GM12878 (cell line): ENCODE results near the gene TFR2. TPM values are rescaled to one million over a fixed set of nuclear protein-coding genes. Genes with fewer than 3 reads are reported as not detected.

ENCODE experiments used
- ATAC-seq: fragments of 200-7000 bp; cut with Tn5 transposase; 3 replicates; pipeline ENCODE4 v1.9.1; 2020; ENCODE audit warnings: mild to moderate bottlenecking, moderate library complexity
- BruUV-seq: library from RNA; stranded (reverse); fragments of 400-500 nt; replicated peaks from 2 replicates; lab custom pipeline; 2021; lab: Mats Ljungman, UMichigan
- CTCF ChIA-PET: fragments of 300-600 bp; sonication (Branson Sonifier 250); formaldehyde crosslinking; extraction: SDS; loops from one replicate; lab custom pipeline; 2021; ENCODE audit warnings: inconsistent platforms; lab: Yijun Ruan, JAX
- POLR2A ChIA-PET: fragments of 350-600 bp; formaldehyde crosslinking; extraction: SDS; loops from one replicate; lab custom pipeline; 2021; ENCODE audit warnings: inconsistent platforms; lab: Charles Lee
- RAD21 ChIA-PET: fragments of 300-600 bp; sonication (Branson Sonifier 250); formaldehyde crosslinking; loops from one replicate; lab custom pipeline; 2023; ENCODE audit warnings: antibody characterized with exemption; ENCODE audit not compliant: unreplicated experiment; lab: Charles Lee
- SMC1A ChIA-PET: fragments of 300-600 bp; sonication (Branson Sonifier 250); formaldehyde crosslinking; loops from one replicate; lab custom pipeline; 2023; ENCODE audit not compliant: unreplicated experiment, uncharacterized antibody; lab: Charles Lee
- DNase-seq: peaks from one replicate; pipeline ENCODE4 v3.0.0-alpha.2; 2011; ENCODE audit warnings: low read depth, low spot score
- FAIRE-seq: peaks from 3 replicates; lab custom pipeline; 2011; peaks lifted over from hg19 to GRCh38; lab: Jason Lieb, UNC
- H2AFZ ChIP-seq: 2 replicates; pipeline ENCODE4 v1.6.0; 2011; ENCODE audit warnings: low read depth, low read length, control low read depth; ENCODE audit not compliant: control insufficient read depth
- H3K27ac ChIP-seq: 2 replicates; pipeline ENCODE4 v1.5.1; 2011; ENCODE audit warnings: control low read depth; ENCODE audit not compliant: control insufficient read depth, insufficient read depth
- H3K27me3 ChIP-seq, 2 experiments: replicated peaks in 1 of 2; 2 replicates each; pipeline versions ENCODE4 v1.6.0 to v1.6.1; 2011; ENCODE audit warnings: low read length in 1 of 2; ENCODE audit not compliant: control insufficient read depth in 2 of 2, insufficient read depth in 2 of 2
- H3K36me3 ChIP-seq, 2 experiments: 2 replicates each; pipeline ENCODE4 v1.5.1; 2011; ENCODE audit warnings: low read length in 1 of 2; ENCODE audit not compliant: control insufficient read depth in 2 of 2, insufficient read depth in 2 of 2
- H3K4me1 ChIP-seq: 2 replicates; pipeline ENCODE4 v1.6.1; 2011; ENCODE audit warnings: mild to moderate bottlenecking, low read length, moderate library complexity, mixed read lengths; ENCODE audit not compliant: control insufficient read depth, insufficient read depth
- H3K4me2 ChIP-seq: 2 replicates; pipeline ENCODE4 v1.6.0; 2011; ENCODE audit warnings: control low read depth; ENCODE audit not compliant: control insufficient read depth, insufficient read depth
- H3K4me3 ChIP-seq: fragments of 200-600 bp; sonication (generic); 2 replicates; pipeline ENCODE4 v1.5.1; 2016
- H3K79me2 ChIP-seq: 2 replicates; pipeline ENCODE4 v1.6.0; 2011; ENCODE audit warnings: low read length; ENCODE audit not compliant: control insufficient read depth, insufficient read depth
- H3K9ac ChIP-seq: 2 replicates; pipeline ENCODE4 v1.8.0; 2011; ENCODE audit warnings: low read length, control low read depth, mixed read lengths; ENCODE audit not compliant: control insufficient read depth, insufficient read depth
- H3K9me3 ChIP-seq: replicated peaks from 3 replicates; pipeline ENCODE4 v1.5.1; 2011; ENCODE audit warnings: mild to moderate bottlenecking, low read length; ENCODE audit not compliant: control insufficient read depth, insufficient read depth
- H4K20me1 ChIP-seq: 2 replicates; pipeline ENCODE4 v1.6.0; 2011; ENCODE audit not compliant: control insufficient read depth, insufficient read depth
- CHD2 ChIP-seq: IDR thresholded peaks from 2 replicates; pipeline ENCODE4 v1.6.1; 2011; ENCODE audit warnings: low read depth, low read length, improper control_type of control experiment, borderline replicate concordance
- CHD4 ChIP-seq: fragments of 200-600 bp; sonication (generic); IDR thresholded peaks from 2 replicates; pipeline ENCODE4 v1.6.1; 2016; ENCODE audit warnings: mild to moderate bottlenecking
- CUX1 ChIP-seq: IDR thresholded peaks from 2 replicates; pipeline ENCODE4 v1.6.1; 2012; ENCODE audit warnings: improper control_type of control experiment, low read depth, low read length; ENCODE audit not compliant: insufficient replicate concordance
- RAD21 ChIP-seq: IDR thresholded peaks from 2 replicates; pipeline ENCODE4 v1.6.1; 2011; ENCODE audit warnings: mild to moderate bottlenecking, low read depth, low read length, moderate library complexity; ENCODE audit not compliant: insufficient read depth
- TAF1 ChIP-seq: IDR thresholded peaks from 2 replicates; pipeline ENCODE4 v1.6.1; 2011; ENCODE audit warnings: mild to moderate bottlenecking, low read depth, low read length, borderline replicate concordance
- ZBTB33 ChIP-seq: fragments of 450-650 bp; IDR thresholded peaks from 2 replicates; pipeline ENCODE4 v1.6.1; 2017; ENCODE audit warnings: mild to moderate bottlenecking
- WGBS: methylation state at CpG from one replicate; pipeline ENCODE4 v1.1.6; 2016; ENCODE audit warnings: low lambda C conversion rate; ENCODE audit not compliant: insufficient replicate concordance, insufficient coverage; ENCODE audit errors: missing lambda C conversion rate; 5-methylcytosine and 5-hydroxymethylcytosine counted together
- in situ Hi-C: fragments of 300-500 bp; cut with MboI; formaldehyde crosslinking; loops from 9 replicates; pipeline ENCODE4 v1.14.3; 2018; ENCODE audit warnings: mixed read lengths
- intact Hi-C: fragments of 100-400 bp; cut with micrococcal nuclease; formaldehyde crosslinking; loops from one replicate; pipeline ENCODE4 v1.14.2; 2022; ENCODE audit not compliant: unreplicated experiment
- polyA plus RNA-seq, 11 experiments: library from polyadenylated mRNA; depleted of rRNA in 4 of 11; unstranded in 6 of 11; stranded (reverse) in 5 of 11; fragments of >200 nt; fragmentation: Nextera tagmentation in 4 of 11; fragmentation: Illumina TruSeq in 1 of 11; extraction: Ambion mirVana in 4 of 11; extraction: Trizol in 1 of 11; gene quantifications; 1 replicate in 1 of 11; 2 replicates in 10 of 11; pipeline versions ENCODE4 v1.2.1 to v1.2.3, GENCODE V29; 2011 to 2016; ENCODE audit warnings: inconsistent platforms in 2 of 11, missing spikeins in 2 of 11, low read depth in 1 of 11
- total RNA-seq, 4 experiments: library from RNA; depleted of rRNA in 3 of 4; stranded (reverse); fragments of >200 nt in 3 of 4; fragmentation: Illumina TruSeq in 1 of 4; extraction: Trizol in 1 of 4; gene quantifications; 2 replicates each; pipeline versions ENCODE4 v1.2.1 to v1.2.3, GENCODE V29; 2013 to 2021
- TF ChIP-seq, protein P1 (sequence below): IDR thresholded peaks from 2 replicates; pipeline ENCODE4 v1.6.1; 2012; ENCODE audit warnings: mild to moderate bottlenecking, low read depth, low read length
- TF ChIP-seq, protein P2 (sequence below), 3 experiments: IDR thresholded peaks in 2 of 3; conservative IDR thresholded peaks in 1 of 3; 2 replicates each; pipeline ENCODE4 v1.5.1; 2011; ENCODE audit warnings: low read depth in 3 of 3, low read length in 3 of 3, mild to moderate bottlenecking in 3 of 3, control low read depth in 2 of 3, moderate library complexity in 2 of 3, inconsistent platforms in 1 of 3, mixed read lengths in 1 of 3; ENCODE audit not compliant: control insufficient read depth in 2 of 3, insufficient read depth in 1 of 3; ENCODE audit errors: extremely low read depth in 1 of 3

TFR2 gene
- total and polyA plus RNA-seq, 10 of the 15 experiments (the other 5 are each of a cell fraction or from before 2014, with no cell fraction given) = 0.30 to 7.2 (median 1.8) TPM

DNA sequence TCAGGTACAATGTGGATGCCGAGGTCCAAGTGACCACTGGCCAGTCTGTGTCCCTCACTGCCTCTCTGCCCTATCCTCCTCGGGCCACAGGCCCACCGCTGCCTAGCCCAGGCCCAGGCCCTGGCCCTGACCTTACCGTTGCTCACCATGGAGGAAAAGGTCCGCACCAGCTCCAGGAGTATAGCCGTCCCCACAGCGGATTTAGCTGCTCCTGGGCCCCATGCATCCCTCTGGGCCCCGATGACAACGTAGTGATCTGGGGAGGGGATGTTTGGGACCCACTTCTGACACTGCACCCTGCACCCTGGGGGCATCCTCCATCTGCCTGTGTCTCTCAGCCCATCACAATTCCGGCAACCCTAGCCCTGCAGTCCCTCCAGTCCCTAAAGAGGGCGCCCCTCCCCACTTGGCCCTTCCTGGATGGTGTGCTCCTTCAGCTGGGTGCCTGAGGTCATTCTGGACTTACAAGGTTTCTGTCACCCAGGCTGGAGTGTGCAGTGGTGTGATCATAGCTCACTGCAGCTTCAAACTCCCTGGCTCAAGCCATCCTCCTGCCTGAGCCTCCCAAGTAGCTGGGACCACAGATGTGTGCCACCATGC lies 12.1 kb downstream of the TFR2 start:
- ATAC-seq (no peak), FAIRE-seq (no peak)
- CTCF ChIA-PET = interaction anchor here (0.7 to 2.6 kb wide), 7 partner anchors 10 to 77 kb away, joined by 3 to 11 read pairs (median 4); partner anchors contain the start of genes MOSPD3 and POP7
- TF ChIP-seq, protein P1, sequence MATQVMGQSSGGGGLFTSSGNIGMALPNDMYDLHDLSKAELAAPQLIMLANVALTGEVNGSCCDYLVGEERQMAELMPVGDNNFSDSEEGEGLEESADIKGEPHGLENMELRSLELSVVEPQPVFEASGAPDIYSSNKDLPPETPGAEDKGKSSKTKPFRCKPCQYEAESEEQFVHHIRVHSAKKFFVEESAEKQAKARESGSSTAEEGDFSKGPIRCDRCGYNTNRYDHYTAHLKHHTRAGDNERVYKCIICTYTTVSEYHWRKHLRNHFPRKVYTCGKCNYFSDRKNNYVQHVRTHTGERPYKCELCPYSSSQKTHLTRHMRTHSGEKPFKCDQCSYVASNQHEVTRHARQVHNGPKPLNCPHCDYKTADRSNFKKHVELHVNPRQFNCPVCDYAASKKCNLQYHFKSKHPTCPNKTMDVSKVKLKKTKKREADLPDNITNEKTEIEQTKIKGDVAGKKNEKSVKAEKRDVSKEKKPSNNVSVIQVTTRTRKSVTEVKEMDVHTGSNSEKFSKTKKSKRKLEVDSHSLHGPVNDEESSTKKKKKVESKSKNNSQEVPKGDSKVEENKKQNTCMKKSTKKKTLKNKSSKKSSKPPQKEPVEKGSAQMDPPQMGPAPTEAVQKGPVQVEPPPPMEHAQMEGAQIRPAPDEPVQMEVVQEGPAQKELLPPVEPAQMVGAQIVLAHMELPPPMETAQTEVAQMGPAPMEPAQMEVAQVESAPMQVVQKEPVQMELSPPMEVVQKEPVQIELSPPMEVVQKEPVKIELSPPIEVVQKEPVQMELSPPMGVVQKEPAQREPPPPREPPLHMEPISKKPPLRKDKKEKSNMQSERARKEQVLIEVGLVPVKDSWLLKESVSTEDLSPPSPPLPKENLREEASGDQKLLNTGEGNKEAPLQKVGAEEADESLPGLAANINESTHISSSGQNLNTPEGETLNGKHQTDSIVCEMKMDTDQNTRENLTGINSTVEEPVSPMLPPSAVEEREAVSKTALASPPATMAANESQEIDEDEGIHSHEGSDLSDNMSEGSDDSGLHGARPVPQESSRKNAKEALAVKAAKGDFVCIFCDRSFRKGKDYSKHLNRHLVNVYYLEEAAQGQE = no peak
- TF ChIP-seq TAF1 (no peak), CUX1 (no peak), CHD2 (no peak), CHD4 (no peak), ZBTB33 (no peak), RAD21 (peak; percentile 37)
- TF ChIP-seq, protein P2, sequence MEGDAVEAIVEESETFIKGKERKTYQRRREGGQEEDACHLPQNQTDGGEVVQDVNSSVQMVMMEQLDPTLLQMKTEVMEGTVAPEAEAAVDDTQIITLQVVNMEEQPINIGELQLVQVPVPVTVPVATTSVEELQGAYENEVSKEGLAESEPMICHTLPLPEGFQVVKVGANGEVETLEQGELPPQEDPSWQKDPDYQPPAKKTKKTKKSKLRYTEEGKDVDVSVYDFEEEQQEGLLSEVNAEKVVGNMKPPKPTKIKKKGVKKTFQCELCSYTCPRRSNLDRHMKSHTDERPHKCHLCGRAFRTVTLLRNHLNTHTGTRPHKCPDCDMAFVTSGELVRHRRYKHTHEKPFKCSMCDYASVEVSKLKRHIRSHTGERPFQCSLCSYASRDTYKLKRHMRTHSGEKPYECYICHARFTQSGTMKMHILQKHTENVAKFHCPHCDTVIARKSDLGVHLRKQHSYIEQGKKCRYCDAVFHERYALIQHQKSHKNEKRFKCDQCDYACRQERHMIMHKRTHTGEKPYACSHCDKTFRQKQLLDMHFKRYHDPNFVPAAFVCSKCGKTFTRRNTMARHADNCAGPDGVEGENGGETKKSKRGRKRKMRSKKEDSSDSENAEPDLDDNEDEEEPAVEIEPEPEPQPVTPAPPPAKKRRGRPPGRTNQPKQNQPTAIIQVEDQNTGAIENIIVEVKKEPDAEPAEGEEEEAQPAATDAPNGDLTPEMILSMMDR (IDR thresholded peaks at IDR 0.05 in 2 of 3, conservative IDR thresholded peaks at IDR 0.05 in 1 of 3; ENCODE audit: control insufficient read depth in 2 of 3, extremely low read depth in 1 of 3, insufficient read depth in 1 of 3, low read depth in 3 of 3, low read length in 3 of 3) = peak in 2 of 3 experiments; percentile 41 to 43; a peak in 3 of 6 replicates

More for the DNA sequence above, 12.1 kb downstream of the TFR2 start:
- Histone ChIP-seq H3K27me3 (no peaks in the 10 kb centered on the region; a peak in 2 of 4 replicates), H3K9me3 (no peaks in the 10 kb centered on the region), H3K27ac (no peak overlapping the region), H3K4me1 (peaks cover 14% of the 10 kb centered on the region), H4K20me1 (no peaks in the 10 kb centered on the region), H2AFZ (no peak overlapping the region), H3K9ac (no peak overlapping the region), H3K4me2 (no peak overlapping the region), H3K79me2 (no peaks in the 10 kb centered on the region), H3K36me3 (no peaks in the 10 kb centered on the region), H3K4me3 (no peak overlapping the region)
- BruUV-seq = no TSS peak
- WGBS = 84% methylated on average over 11 of the region's 11 CpGs
- DNase-seq = no peak
- ChIA-PET RAD21 (no interaction called here), POLR2A (no interaction called here), SMC1A (no interaction called here)
- in situ Hi-C loops (no loop called here), intact Hi-C loops (no loop called here)
